K562 (cell line): ENCODE data around the gene KIF26B. TPM values are rescaled to one million over a fixed set of nuclear protein-coding genes. Genes with fewer than 3 reads are reported as not detected.

Experiments
- ATAC-seq: fragments of 200-7000 bp; cut with Tn5 transposase; 3 replicates; pipeline ENCODE4 v1.9.1; 2020; ENCODE audit warnings: moderate library complexity
- BruUV-seq: library from RNA; stranded (reverse); fragments of 400-500 nt; replicated peaks from 2 replicates; lab custom pipeline; 2021; lab: Mats Ljungman, UMichigan
- CTCF ChIA-PET: fragments of 300-600 bp; formaldehyde crosslinking; extraction: SDS; loops from one replicate; lab custom pipeline; 2021; ENCODE audit warnings: low intra/inter-chr PET ratio; lab: Yijun Ruan, JAX
- POLR2A ChIA-PET: fragments of 300-600, 350-650 bp; sonication (Branson Sonifier 250); formaldehyde crosslinking; extraction: SDS; loops from one replicate; lab custom pipeline; 2021; ENCODE audit warnings: antibody characterized with exemption, inconsistent platforms; lab: Yijun Ruan, JAX
- DNase-seq, 4 experiments: peaks; one replicate each; pipeline versions ENCODE4 v3.0.0 to v3.0.0-alpha.2; 2011 to 2018; ENCODE audit warnings: low spot score in 3 of 4, mixed read lengths in 3 of 4; ENCODE audit errors: extremely low read depth in 1 of 4
- FAIRE-seq: peaks from 2 replicates; lab custom pipeline; 2011; peaks lifted over from hg19 to GRCh38; lab: Jason Lieb, UNC
- H2AFZ ChIP-seq: 2 replicates; pipeline ENCODE4 v1.6.0; 2011; ENCODE audit warnings: low read depth, low read length, control low read depth, inconsistent platforms
- H3K27ac ChIP-seq: fragments of 200-600 bp; 3 replicates; pipeline ENCODE4 v1.8.0; 2011; ENCODE audit warnings: low read depth, mild to moderate bottlenecking, control low read depth, inconsistent platforms, low read length, moderate library complexity, mixed read lengths; ENCODE audit errors: extremely low read depth
- H3K27me3 ChIP-seq, 2 experiments: fragments of 300-600 bp in 1 of 2; 2 replicates in 1 of 2; 3 replicates in 1 of 2; pipeline versions ENCODE4 v1.6.0 to v1.8.0; 2011; ENCODE audit warnings: inconsistent platforms in 2 of 2, low read length in 2 of 2, mild to moderate bottlenecking in 1 of 2, mixed read lengths in 1 of 2, moderate library complexity in 1 of 2; ENCODE audit not compliant: control insufficient read depth in 2 of 2, insufficient read depth in 2 of 2
- H3K36me3 ChIP-seq: fragments of 300-600 bp; 3 replicates; pipeline ENCODE4 v1.8.0; 2011; ENCODE audit warnings: mild to moderate bottlenecking, low read length, inconsistent platforms; ENCODE audit not compliant: control insufficient read depth, insufficient read depth
- H3K4me1 ChIP-seq, 2 experiments: fragments of 200-600 bp in 1 of 2; replicated peaks in 1 of 2; 2 replicates in 1 of 2; 3 replicates in 1 of 2; pipeline versions ENCODE4 v1.5.1 to v1.8.0; 2011; ENCODE audit warnings: inconsistent platforms in 2 of 2, low read length in 2 of 2, mild to moderate bottlenecking in 1 of 2, mixed read lengths in 1 of 2, moderate library complexity in 1 of 2; ENCODE audit not compliant: control insufficient read depth in 2 of 2, insufficient read depth in 2 of 2
- H3K4me2 ChIP-seq: 2 replicates; pipeline ENCODE4 v1.6.1; 2011; ENCODE audit warnings: low read length, control low read depth, inconsistent platforms, mixed read lengths; ENCODE audit not compliant: insufficient read depth
- H3K4me3 ChIP-seq: fragments of 200-600 bp; sonication (generic), shearing (Covaris generic); 2 replicates; pipeline ENCODE4 v1.5.1; 2016; ENCODE audit warnings: control low read depth, inconsistent platforms
- H3K79me2 ChIP-seq: fragments of 200-600 bp; 3 replicates; pipeline ENCODE4 v1.8.0; 2011; ENCODE audit warnings: low read length, inconsistent platforms; ENCODE audit not compliant: control insufficient read depth, insufficient read depth
- H3K9ac ChIP-seq, 2 experiments: 2 replicates each; pipeline versions ENCODE4 v1.6.0 to v1.6.1; 2011; ENCODE audit warnings: low read depth in 2 of 2, low read length in 2 of 2, control low read depth in 1 of 2, inconsistent platforms in 1 of 2, mild to moderate bottlenecking in 1 of 2, mixed read lengths in 1 of 2; ENCODE audit not compliant: insufficient read depth in 1 of 2
- H3K9me1 ChIP-seq: one replicate; pipeline ENCODE4 v1.6.0; 2011; ENCODE audit warnings: inconsistent platforms, mild to moderate bottlenecking, low read length, moderate library complexity; ENCODE audit not compliant: control insufficient read depth, insufficient read depth
- H3K9me3 ChIP-seq: replicated peaks from 2 replicates; pipeline ENCODE4 v1.5.1; 2011; ENCODE audit warnings: low read depth, low read length, inconsistent platforms; ENCODE audit not compliant: control insufficient read depth, insufficient read depth
- H4K20me1 ChIP-seq: replicated peaks from 2 replicates; pipeline ENCODE4 v1.6.1; 2011; ENCODE audit warnings: low read length, inconsistent platforms, mixed read lengths; ENCODE audit not compliant: control insufficient read depth, insufficient read depth
- ARHGAP35 ChIP-seq: fragments of 450-650 bp; IDR thresholded peaks from 2 replicates; pipeline ENCODE4 v1.6.1; 2018; ENCODE audit not compliant: partially characterized antibody
- BACH1 ChIP-seq: fragments of 200-800 bp; sonication (Bioruptor generic); IDR thresholded peaks from 2 replicates; pipeline ENCODE4 v1.6.1; 2016; ENCODE audit warnings: missing genetic modification characterization, missing compliant biosample characterization
- ELK1 ChIP-seq: sonication (generic); formaldehyde crosslinking; IDR thresholded peaks from 2 replicates; pipeline ENCODE4 v1.8.1; 2022; ENCODE audit warnings: missing genetic modification reagents
- ETV1 ChIP-seq: fragments of 450-650 bp; conservative IDR thresholded peaks from 2 replicates; pipeline ENCODE4 v1.6.1; 2016; ENCODE audit warnings: missing genetic modification characterization, control low read depth, low read depth, missing compliant biosample characterization
- NFYB ChIP-seq: IDR thresholded peaks from 2 replicates; pipeline ENCODE4 v1.6.1; 2011; ENCODE audit warnings: mild to moderate bottlenecking, moderate library complexity; ENCODE audit not compliant: insufficient read length; ENCODE audit errors: extremely low read depth
- SRF ChIP-seq, 2 experiments: fragments of 250-450, 450-650 bp in 1 of 2; sonication (Bioruptor Pico) in 1 of 2; sonication (generic) in 1 of 2; formaldehyde crosslinking; IDR thresholded peaks; 2 replicates each; pipeline versions ENCODE4 v1.5.0 to v1.5.1; 2020 to 2022; ENCODE audit warnings: mild to moderate bottlenecking in 1 of 2, missing genetic modification reagents in 1 of 2
- WGBS: fragments of 100-300 bp; shearing (Covaris generic); methylation state at CpG from one replicate; pipeline ENCODE4 v1.1.6; 2016; ENCODE audit warnings: low coverage, mixed read lengths; ENCODE audit not compliant: insufficient coverage; ENCODE audit errors: missing lambda C conversion rate; 5-methylcytosine and 5-hydroxymethylcytosine counted together
- in situ Hi-C: fragments of 300-500 bp; cut with MboI; formaldehyde crosslinking; loops from 4 replicates; pipeline ENCODE4 v1.15.0; 2018; ENCODE audit warnings: inconsistent platforms, mixed read lengths
- intact Hi-C: fragments of 100-400 bp; cut with micrococcal nuclease; formaldehyde crosslinking; loops from 2 replicates; pipeline ENCODE4 v1.14.2; 2022
- polyA plus RNA-seq, 8 experiments: library from polyadenylated mRNA; depleted of rRNA in 4 of 8; stranded (reverse) in 5 of 8; unstranded in 3 of 8; fragments of >200 nt; fragmentation: Nextera tagmentation in 2 of 8; fragmentation: Illumina TruSeq in 1 of 8; extraction: Ambion mirVana in 2 of 8; extraction: Trizol in 1 of 8; gene quantifications; 2 replicates each; pipeline versions ENCODE4 v1.2.1 to v1.2.3, GENCODE V29; 2011 to 2014; ENCODE audit warnings: inconsistent platforms in 1 of 8, missing spikeins in 1 of 8
- total RNA-seq, 7 experiments: library from RNA; depleted of rRNA in 6 of 7; stranded (reverse); fragments of >200 nt in 6 of 7; fragmentation: Illumina TruSeq in 2 of 7; extraction: Trizol in 2 of 7; gene quantifications; 2 replicates each; pipeline versions ENCODE4 v1.2.1 to v1.2.3, GENCODE V29; 2011 to 2021; ENCODE audit warnings: low replicate concordance in 1 of 7
- TF ChIP-seq, protein P1 (sequence below), 2 experiments: fragments of 450-650 bp in 1 of 2; sonication (generic) in 1 of 2; formaldehyde crosslinking in 1 of 2; IDR thresholded peaks; 2 replicates each; pipeline versions ENCODE4 v1.7.1 to v1.9.0; 2016 to 2022; ENCODE audit warnings: inconsistent platforms in 1 of 2, mild to moderate bottlenecking in 1 of 2, missing genetic modification reagents in 1 of 2
- TF ChIP-seq, protein P2 (sequence below): fragments of 450-650 bp; IDR thresholded peaks from 2 replicates; pipeline ENCODE4 v1.6.1; 2016; ENCODE audit warnings: antibody characterized with exemption

KIF26B gene
- total and polyA plus RNA-seq, 9 of the 15 experiments (the other 6 are each of a cell fraction or from before 2014, with no cell fraction given), result 0.02 to 0.08 (median 0.03) TPM; not detected in 6

- H3K79me2 ChIP-seq, result no peaks in the 10 kb centered on the region
- in situ Hi-C loops, result no loop called here
- FAIRE-seq (no peak), DNase-seq (no peak), ATAC-seq (no peak)
- no peaks in the 10 kb centered on the region for H3K36me3 ChIP-seq
- no peak overlapping the region for H2AFZ ChIP-seq
- POLR2A ChIA-PET, result interaction anchor here (0.5 to 1.0 kb wide), 3 partner anchors 21 to 101 kb away, joined by 3 read pairs; no protein-coding TSS in a partner anchor
- H3K27me3 ChIP-seq, result peaks cover 43 to 71% of the 10 kb centered on the region in 2 experiments
- H3K4me1 ChIP-seq, result 0 out of 5 replicates have a peak, but pooled peaks cover 0 to 3% of the 10 kb centered on the region in 2 experiments
- H3K4me2 ChIP-seq, result no peak overlapping the region
- CTCF ChIA-PET, result no interaction called here
- WGBS, result 0% methylated on average over 1 of the region's 1 CpG
- H3K9me3 ChIP-seq, result no peaks in the 10 kb centered on the region; the same call in 1 of the 2 replicates
- no peaks in the 10 kb centered on the region for H4K20me1 ChIP-seq
- no TSS peak for BruUV-seq
- no peak overlapping the region for H3K9ac ChIP-seq
- no peak overlapping the region for H3K27ac ChIP-seq
- no peaks in the 10 kb centered on the region for H3K9me1 ChIP-seq
- no peak overlapping the region for H3K4me3 ChIP-seq
- intact Hi-C loops, result no loop called here
- no peak for TF ChIP-seq ETV1
- TF ChIP-seq ELK1, result no peak
- no peak for TF ChIP-seq ARHGAP35
- TF ChIP-seq, protein P1, sequence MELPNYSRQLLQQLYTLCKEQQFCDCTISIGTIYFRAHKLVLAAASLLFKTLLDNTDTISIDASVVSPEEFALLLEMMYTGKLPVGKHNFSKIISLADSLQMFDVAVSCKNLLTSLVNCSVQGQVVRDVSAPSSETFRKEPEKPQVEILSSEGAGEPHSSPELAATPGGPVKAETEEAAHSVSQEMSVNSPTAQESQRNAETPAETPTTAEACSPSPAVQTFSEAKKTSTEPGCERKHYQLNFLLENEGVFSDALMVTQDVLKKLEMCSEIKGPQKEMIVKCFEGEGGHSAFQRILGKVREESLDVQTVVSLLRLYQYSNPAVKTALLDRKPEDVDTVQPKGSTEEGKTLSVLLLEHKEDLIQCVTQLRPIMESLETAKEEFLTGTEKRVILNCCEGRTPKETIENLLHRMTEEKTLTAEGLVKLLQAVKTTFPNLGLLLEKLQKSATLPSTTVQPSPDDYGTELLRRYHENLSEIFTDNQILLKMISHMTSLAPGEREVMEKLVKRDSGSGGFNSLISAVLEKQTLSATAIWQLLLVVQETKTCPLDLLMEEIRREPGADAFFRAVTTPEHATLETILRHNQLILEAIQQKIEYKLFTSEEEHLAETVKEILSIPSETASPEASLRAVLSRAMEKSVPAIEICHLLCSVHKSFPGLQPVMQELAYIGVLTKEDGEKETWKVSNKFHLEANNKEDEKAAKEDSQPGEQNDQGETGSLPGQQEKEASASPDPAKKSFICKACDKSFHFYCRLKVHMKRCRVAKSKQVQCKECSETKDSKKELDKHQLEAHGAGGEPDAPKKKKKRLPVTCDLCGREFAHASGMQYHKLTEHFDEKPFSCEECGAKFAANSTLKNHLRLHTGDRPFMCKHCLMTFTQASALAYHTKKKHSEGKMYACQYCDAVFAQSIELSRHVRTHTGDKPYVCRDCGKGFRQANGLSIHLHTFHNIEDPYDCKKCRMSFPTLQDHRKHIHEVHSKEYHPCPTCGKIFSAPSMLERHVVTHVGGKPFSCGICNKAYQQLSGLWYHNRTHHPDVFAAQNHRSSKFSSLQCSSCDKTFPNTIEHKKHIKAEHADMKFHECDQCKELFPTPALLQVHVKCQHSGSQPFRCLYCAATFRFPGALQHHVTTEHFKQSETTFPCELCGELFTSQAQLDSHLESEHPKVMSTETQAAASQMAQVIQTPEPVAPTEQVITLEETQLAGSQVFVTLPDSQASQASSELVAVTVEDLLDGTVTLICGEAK (IDR thresholded peaks at IDR 0.05), result no peak
- TF ChIP-seq, protein P1 (CRISPR knock-in tag; IDR thresholded peaks at IDR 0.05), result no peak
- TF ChIP-seq BACH1 (tag), result no peak
- no peak for TF ChIP-seq SRF (CRISPR knock-in tag; IDR thresholded peaks at IDR 0.05)
- no peak for TF ChIP-seq NFYB
- TF ChIP-seq, protein P2, sequence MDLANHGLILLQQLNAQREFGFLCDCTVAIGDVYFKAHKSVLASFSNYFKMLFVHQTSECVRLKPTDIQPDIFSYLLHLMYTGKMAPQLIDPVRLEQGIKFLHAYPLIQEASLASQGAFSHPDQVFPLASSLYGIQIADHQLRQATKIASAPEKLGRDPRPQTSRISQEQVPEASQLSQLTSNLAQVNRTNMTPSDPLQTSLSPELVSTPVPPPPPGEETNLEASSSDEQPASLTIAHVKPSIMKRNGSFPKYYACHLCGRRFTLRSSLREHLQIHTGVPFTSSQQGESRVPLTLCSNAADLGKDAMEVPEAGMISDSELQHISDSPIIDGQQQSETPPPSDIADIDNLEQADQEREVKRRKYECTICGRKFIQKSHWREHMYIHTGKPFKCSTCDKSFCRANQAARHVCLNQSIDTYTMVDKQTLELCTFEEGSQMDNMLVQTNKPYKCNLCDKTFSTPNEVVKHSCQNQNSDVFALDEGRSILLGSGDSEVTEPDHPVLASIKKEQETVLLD, result no peak
These were observed 395.9 kb downstream of the KIF26B start for GRCh38 chr1:245550720-245551043.
